Left colon (tissue), 2 donors: Measurements from ENCODE around the gene CDX2. TPM values are rescaled to one million over a fixed set of nuclear protein-coding genes. Genes with fewer than 3 reads are reported as not detected.

Experiments
- total RNA-seq, 2 donors: library from RNA; stranded (reverse); fragmentation: NEBNext Ultra II Directional; extraction: Animal tissue kit (Norgen Biotek cat#: 25700); gene quantifications; one replicate each; pipeline ENCODE4 v1.2.1, GENCODE V29; 2021
- donor health status: DM: no; HTN: no; CAD: no.
- donor health status: DM: yes; HTN: yes; CAD: no.

Gene CDX2
- total RNA-seq, 2 donors from 2014 or later = 266 to 293 TPM

Other genes with a start within 250 kb of the CDX2 start
- not detected for gene GSX1, start 176.8 kb downstream of the CDX2 start, total RNA-seq
- gene PDX1, start 49.3 kb downstream of the CDX2 start, total RNA-seq = under 1 TPM; 0.67 to 0.76 TPM
- gene URAD, start 19.4 kb upstream of the CDX2 start, total RNA-seq = 10 to 100 TPM; 44.8 to 46.4 TPM
- gene FLT3, start 131.3 kb upstream of the CDX2 start, total RNA-seq = under 1 TPM; 0.15 to 0.47 TPM
- gene PAN3, start 169.2 kb upstream of the CDX2 start, total RNA-seq = 10 to 100 TPM; 30.7 to 37.0 TPM